ENCODE data around the gene SHISAL1. TPM values are rescaled to one million over a fixed set of nuclear protein-coding genes. Genes with fewer than 3 reads are reported as not detected.

Gene SHISAL1
- total and polyA plus RNA-seq, 10 of the 15 experiments (the other 5 are each of a cell fraction or from before 2014, with no cell fraction given), result not detected

- H3K4me1 ChIP-seq (ENCODE audit: control insufficient read depth, insufficient read depth, low read length), result no peaks in the 10 kb centered on the region
These were observed 57.9 kb downstream of the SHISAL1 start for GRCh38 chr22:44254811-44255210.

GRCh38 chr22:44249376-44250147 lies 63.2 kb downstream of the SHISAL1 start:
- Histone ChIP-seq H3K9ac (ENCODE audit: control insufficient read depth, insufficient read depth, low read length) (no peak overlapping the region), H3K4me1 (ENCODE audit: control insufficient read depth, insufficient read depth, low read length) (no peaks in the 10 kb centered on the region), H3K4me2 (ENCODE audit: control insufficient read depth, insufficient read depth) (no peak overlapping the region), H3K27ac (ENCODE audit: control insufficient read depth, insufficient read depth) (no peak overlapping the region), H3K9me3 (replicated peaks; ENCODE audit: control insufficient read depth, insufficient read depth, low read length) (peaks cover 4% of the 10 kb centered on the region; the same call in 2 of the 3 replicates), H3K4me3 (no peak overlapping the region), H3K27me3 (replicated peaks in 1 of 2; ENCODE audit: control insufficient read depth in 2 of 2, insufficient read depth in 2 of 2, low read length in 1 of 2) (no peaks in the 10 kb centered on the region; a peak in 2 of 4 replicates), H3K79me2 (ENCODE audit: control insufficient read depth, insufficient read depth, low read length) (no peaks in the 10 kb centered on the region), H4K20me1 (ENCODE audit: control insufficient read depth, insufficient read depth) (no peaks in the 10 kb centered on the region), H2AFZ (ENCODE audit: control insufficient read depth, low read depth, low read length) (no peak overlapping the region), H3K36me3 (ENCODE audit: control insufficient read depth in 2 of 2, insufficient read depth in 2 of 2, low read length in 1 of 2) (no peaks in the 10 kb centered on the region)
- CTCF ChIA-PET, result no interaction called here
- FAIRE-seq (no peak), ATAC-seq (no peak), DNase-seq (ENCODE audit: low read depth, low spot score) (no peak)
- WGBS (ENCODE audit: insufficient coverage, insufficient replicate concordance, low lambda C conversion rate, missing lambda C conversion rate), result 81% methylated on average over 11 of the region's 12 CpGs
- RAD21 ChIA-PET (ENCODE audit: unreplicated experiment), result no interaction called here
- SMC1A ChIA-PET (ENCODE audit: uncharacterized antibody, unreplicated experiment), result no interaction called here
- TF ChIP-seq SMAD5 (IDR thresholded peaks at IDR 0.05; ENCODE audit: low read depth) (no peak), TAF1 (IDR thresholded peaks at IDR 0.05; ENCODE audit: borderline replicate concordance, low read depth, low read length) (no peak), MTA2 (IDR thresholded peaks at IDR 0.05; ENCODE audit: low read depth) (no peak)
- BruUV-seq (replicated peaks), result no TSS peak
- POLR2A ChIA-PET, result no interaction called here
- intact Hi-C loops (cut with micrococcal nuclease; ENCODE audit: unreplicated experiment), result no loop called here
- in situ Hi-C loops (cut with MboI), result no loop called here

More at GRCh38 chr22:44254811-44255210, 57.9 kb downstream of the SHISAL1 start:
- Histone ChIP-seq H2AFZ (ENCODE audit: control insufficient read depth, low read depth, low read length) (no peak overlapping the region), H3K4me2 (ENCODE audit: control insufficient read depth, insufficient read depth) (no peak overlapping the region), H3K9ac (ENCODE audit: control insufficient read depth, insufficient read depth, low read length) (no peak overlapping the region), H4K20me1 (ENCODE audit: control insufficient read depth, insufficient read depth) (no peaks in the 10 kb centered on the region), H3K79me2 (ENCODE audit: control insufficient read depth, insufficient read depth, low read length) (no peaks in the 10 kb centered on the region), H3K27ac (ENCODE audit: control insufficient read depth, insufficient read depth) (no peak overlapping the region), H3K27me3 (replicated peaks in 1 of 2; ENCODE audit: control insufficient read depth in 2 of 2, insufficient read depth in 2 of 2, low read length in 1 of 2) (no peaks in the 10 kb centered on the region), H3K36me3 (ENCODE audit: control insufficient read depth in 2 of 2, insufficient read depth in 2 of 2, low read length in 1 of 2) (no peaks in the 10 kb centered on the region), H3K9me3 (replicated peaks; ENCODE audit: control insufficient read depth, insufficient read depth, low read length) (peaks cover 2% of the 10 kb centered on the region; the same call in 2 of the 3 replicates), H3K4me3 (no peak overlapping the region)
- intact Hi-C loops (cut with micrococcal nuclease; ENCODE audit: unreplicated experiment), result no loop called here
- in situ Hi-C loops (cut with MboI), result no loop called here
- no TSS peak for BruUV-seq (replicated peaks)
- DNase-seq (ENCODE audit: low read depth, low spot score) (no peak), FAIRE-seq (no peak), ATAC-seq (no peak)
- ChIA-PET RAD21 (ENCODE audit: unreplicated experiment) (no interaction called here), CTCF (no interaction called here), POLR2A (no interaction called here), SMC1A (ENCODE audit: uncharacterized antibody, unreplicated experiment) (no interaction called here)
- WGBS (ENCODE audit: insufficient coverage, insufficient replicate concordance, low lambda C conversion rate, missing lambda C conversion rate), result 14% methylated on average over 2 of the region's 2 CpGs
- TF ChIP-seq WRNIP1 (IDR thresholded peaks at IDR 0.05; ENCODE audit: borderline replicate concordance, low read depth, low read length), result no peak

Measured in GM12878 (cell line).